Adrenal gland (tissue), 5 donors: ENCODE data around the gene SGMS1.

Experiments used
- POLR2A ChIP-seq, 2 donors: fragments of 450-650 bp; IDR thresholded peaks; one replicate each; pipeline ENCODE4 v1.6.1; 2017; ENCODE audit warnings: antibody characterized with exemption in 2 of 2, mild to moderate bottlenecking in 2 of 2, moderate library complexity in 1 of 2
- TF ChIP-seq, protein P1 (sequence below), 6 experiments: fragments of 450-650 bp in 4 of 6; fragments of 200-600 bp in 2 of 6; sonication (generic) in 1 of 6; IDR thresholded peaks; 1 replicate in 5 of 6; 2 replicates in 1 of 6; pipeline versions ENCODE4 v1.5.1 to v1.8.0; 2016 to 2021; ENCODE audit warnings: antibody characterized with exemption in 6 of 6, mild to moderate bottlenecking in 2 of 6, moderate library complexity in 1 of 6
- donor health status: DM: no; HTN: no; CAD: no.

DNA sequence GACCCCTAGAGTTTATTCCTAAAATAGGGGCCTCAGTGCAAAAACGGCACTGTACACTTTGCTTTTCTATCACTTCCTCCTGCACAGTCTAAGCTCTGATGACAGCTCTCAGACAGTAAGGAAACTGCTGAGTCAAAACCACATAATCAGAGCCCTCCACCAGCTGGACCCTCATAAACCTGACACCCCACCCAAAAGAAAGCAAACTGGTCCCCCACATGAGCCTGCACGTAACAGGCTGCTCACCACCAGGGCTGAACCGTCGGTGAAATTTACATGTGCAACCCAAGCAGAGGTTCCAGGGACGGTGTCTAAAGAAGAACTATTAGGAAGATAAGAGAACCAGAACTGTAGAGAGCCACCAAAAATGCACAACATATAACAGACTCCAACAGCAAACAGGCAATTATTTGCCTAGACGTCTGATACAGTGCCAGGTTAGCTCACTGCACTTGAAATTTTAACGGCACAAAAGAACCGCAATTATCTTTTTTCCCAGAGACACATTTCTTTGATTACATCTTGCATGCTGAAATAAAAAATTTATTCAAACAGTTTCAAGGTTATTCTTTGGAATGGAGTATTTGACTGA lies 19.6 kb downstream of the SGMS1 start:
- TF ChIP-seq, protein P1, sequence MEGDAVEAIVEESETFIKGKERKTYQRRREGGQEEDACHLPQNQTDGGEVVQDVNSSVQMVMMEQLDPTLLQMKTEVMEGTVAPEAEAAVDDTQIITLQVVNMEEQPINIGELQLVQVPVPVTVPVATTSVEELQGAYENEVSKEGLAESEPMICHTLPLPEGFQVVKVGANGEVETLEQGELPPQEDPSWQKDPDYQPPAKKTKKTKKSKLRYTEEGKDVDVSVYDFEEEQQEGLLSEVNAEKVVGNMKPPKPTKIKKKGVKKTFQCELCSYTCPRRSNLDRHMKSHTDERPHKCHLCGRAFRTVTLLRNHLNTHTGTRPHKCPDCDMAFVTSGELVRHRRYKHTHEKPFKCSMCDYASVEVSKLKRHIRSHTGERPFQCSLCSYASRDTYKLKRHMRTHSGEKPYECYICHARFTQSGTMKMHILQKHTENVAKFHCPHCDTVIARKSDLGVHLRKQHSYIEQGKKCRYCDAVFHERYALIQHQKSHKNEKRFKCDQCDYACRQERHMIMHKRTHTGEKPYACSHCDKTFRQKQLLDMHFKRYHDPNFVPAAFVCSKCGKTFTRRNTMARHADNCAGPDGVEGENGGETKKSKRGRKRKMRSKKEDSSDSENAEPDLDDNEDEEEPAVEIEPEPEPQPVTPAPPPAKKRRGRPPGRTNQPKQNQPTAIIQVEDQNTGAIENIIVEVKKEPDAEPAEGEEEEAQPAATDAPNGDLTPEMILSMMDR (IDR thresholded peaks at IDR 0.05): peak in 2 of 6 experiments; percentile 6 to 14
- no peak for TF ChIP-seq POLR2A (IDR thresholded peaks at IDR 0.05)
